OCI-LY7 (cell line): ENCODE results near the gene LCNL1.

Experiments
- CTCF ChIP-seq: fragments of 200-600 bp; sonication (generic); conservative IDR thresholded peaks from 2 replicates; pipeline ENCODE4 v1.5.1; 2014; ENCODE audit warnings: mild to moderate bottlenecking, antibody characterized with exemption, low read length, moderate library complexity, mixed read lengths
- EZH2phosphoT487 ChIP-seq: fragments of 200-600 bp; sonication (generic); IDR thresholded peaks from 2 replicates; pipeline ENCODE4 v1.6.1; 2018; ENCODE audit warnings: low read depth, borderline replicate concordance, mild to moderate bottlenecking, mixed run types, antibody characterized with exemption, low read length, moderate library complexity, mixed read lengths

- TF ChIP-seq CTCF (no peak), EZH2phosphoT487 (no peak)
Measured at GRCh38 chr9:136990242-136990911, 7.6 kb downstream of the LCNL1 start.
